CD14-positive monocyte (primary cell): ENCODE measurements around the gene DHPS. TPM values are rescaled to one million over a fixed set of nuclear protein-coding genes. Genes with fewer than 3 reads are reported as not detected.
A peak's percentile ranks its signal among the peaks of the same experiment; 100 is the strongest.

Experiments used
- DNase-seq, 3 donors: peaks; one replicate each; pipeline ENCODE4 v3.0.0-alpha.2; 2011 to 2022
- H2AFZ ChIP-seq: 2 replicates; pipeline ENCODE4 v1.6.0; 2012; ENCODE audit warnings: mild to moderate bottlenecking, low read depth, low read length, inconsistent platforms; ENCODE audit not compliant: insufficient read depth, poor library complexity, severe bottlenecking
- H3K27ac ChIP-seq, 2 donors: 1 replicate in 1 of 2; 2 replicates in 1 of 2; pipeline ENCODE4 v1.5.1; 2012 to 2013; ENCODE audit warnings: low read length in 2 of 2, control low read depth in 1 of 2, inconsistent platforms in 1 of 2, low read depth in 1 of 2, mild to moderate bottlenecking in 1 of 2
- H3K27me3 ChIP-seq, 2 donors: one replicate each; pipeline versions ENCODE4 v1.6.0 to v1.6.1; 2011 to 2013; ENCODE audit warnings: low read length in 2 of 2; ENCODE audit not compliant: control insufficient read depth in 2 of 2, insufficient read depth in 2 of 2
- H3K36me3 ChIP-seq, 2 donors: replicated peaks in 1 of 2; 1 replicate in 1 of 2; 2 replicates in 1 of 2; pipeline versions ENCODE4 v1.5.1 to v1.6.1; 2012 to 2013; ENCODE audit warnings: low read length in 2 of 2, control low read depth in 1 of 2, inconsistent platforms in 1 of 2, mild to moderate bottlenecking in 1 of 2; ENCODE audit not compliant: insufficient read depth in 2 of 2, control insufficient read depth in 1 of 2
- H3K4me1 ChIP-seq, 2 donors: 1 replicate in 1 of 2; 2 replicates in 1 of 2; pipeline versions ENCODE4 v1.5.1 to v1.6.1; 2012 to 2013; ENCODE audit warnings: low read length in 2 of 2, control low read depth in 1 of 2, inconsistent platforms in 1 of 2, mild to moderate bottlenecking in 1 of 2, moderate library complexity in 1 of 2; ENCODE audit not compliant: insufficient read depth in 2 of 2, control insufficient read depth in 1 of 2
- H3K4me2 ChIP-seq: replicated peaks from 2 replicates; pipeline ENCODE3; 2012; ENCODE audit warnings: low read length, moderate library complexity, mild to moderate bottlenecking; ENCODE audit not compliant: poor library complexity, severe bottlenecking; ENCODE audit errors: extremely low read depth
- H3K4me3 ChIP-seq, 3 experiments: fragments of 200-600 bp in 1 of 3; sonication (generic) in 1 of 3; replicated peaks in 1 of 3; 1 replicate in 2 of 3; 2 replicates in 1 of 3; pipeline ENCODE4 v1.5.1; 2011 to 2013; ENCODE audit warnings: low read length in 3 of 3, mild to moderate bottlenecking in 3 of 3, control low read depth in 2 of 3, low read depth in 2 of 3, inconsistent platforms in 1 of 3, moderate library complexity in 1 of 3
- H3K79me2 ChIP-seq: 2 replicates; pipeline ENCODE4 v1.6.0; 2012; ENCODE audit warnings: mild to moderate bottlenecking, control low read depth, inconsistent platforms, low read length, moderate library complexity; ENCODE audit not compliant: insufficient read depth
- H3K9ac ChIP-seq: 2 replicates; pipeline ENCODE4 v1.6.0; 2017; ENCODE audit warnings: low read length, mild to moderate bottlenecking; ENCODE audit not compliant: insufficient read depth, poor library complexity, severe bottlenecking
- H3K9me3 ChIP-seq, 2 donors: replicated peaks in 1 of 2; 1 replicate in 1 of 2; 2 replicates in 1 of 2; pipeline versions ENCODE4 v1.5.1 to v1.6.1; 2012 to 2013; ENCODE audit warnings: low read length in 2 of 2, control low read depth in 1 of 2; ENCODE audit not compliant: control insufficient read depth in 1 of 2, insufficient read depth in 1 of 2
- H4K20me1 ChIP-seq: 2 replicates; pipeline ENCODE4 v1.6.0; 2012; ENCODE audit warnings: mild to moderate bottlenecking, low read length, control low read depth, moderate library complexity; ENCODE audit not compliant: insufficient read depth
- H3K27ac Mint-ChIP-seq, 7 donors: one replicate each; pipeline ENCODE4 v1.8.0; 2020; ENCODE audit warnings: mild to moderate bottlenecking in 7 of 7, mixed read lengths in 7 of 7, moderate library complexity in 6 of 7, inconsistent platforms in 2 of 7
- H3K27me3 Mint-ChIP-seq, 3 donors: one replicate each; pipeline ENCODE4 v1.8.0; 2021 to 2022; ENCODE audit warnings: low read depth in 3 of 3, mild to moderate bottlenecking in 3 of 3, mixed read lengths in 3 of 3, moderate library complexity in 3 of 3, inconsistent platforms in 1 of 3
- H3K36me3 Mint-ChIP-seq, 2 donors: one replicate each; pipeline ENCODE4 v1.8.0; 2020; ENCODE audit warnings: mixed read lengths in 2 of 2, inconsistent platforms in 1 of 2, mild to moderate bottlenecking in 1 of 2
- H3K4me1 Mint-ChIP-seq: one replicate; pipeline ENCODE4 v1.8.0; 2020; ENCODE audit warnings: mild to moderate bottlenecking, mixed read lengths
- H3K4me3 Mint-ChIP-seq, 2 donors: one replicate each; pipeline ENCODE4 v1.8.0; 2020; ENCODE audit warnings: mild to moderate bottlenecking in 2 of 2, mixed read lengths in 2 of 2, moderate library complexity in 1 of 2
- H3K9me3 Mint-ChIP-seq, 7 donors: one replicate each; pipeline ENCODE4 v1.8.0; 2020 to 2022; ENCODE audit warnings: mixed read lengths in 7 of 7, mild to moderate bottlenecking in 6 of 7, moderate library complexity in 6 of 7, inconsistent platforms in 2 of 7
- WGBS: methylation state at CpG from one replicate; pipeline ENCODE4 v1.1.5; 2013; ENCODE audit warnings: missing lambda C conversion rate; ENCODE audit not compliant: insufficient coverage; 5-methylcytosine and 5-hydroxymethylcytosine counted together
- intact Hi-C, 2 donors: fragments of 100-400 bp; cut with micrococcal nuclease; formaldehyde crosslinking; loops; one replicate each; pipeline versions ENCODE4 v1.15.0 to v1.15.1; 2023
- polyA plus RNA-seq, 3 donors: library from polyadenylated mRNA; depleted of rRNA in 1 of 3; unstranded in 2 of 3; stranded (reverse) in 1 of 3; fragments of 300-500 nt in 2 of 3; fragments of >200 nt in 1 of 3; fragmentation: Illumina TruSeq in 2 of 3; gene quantifications; 1 replicate in 2 of 3; 2 replicates in 1 of 3; pipeline ENCODE4 v1.2.3, GENCODE V29; 2012 to 2021
- TF ChIP-seq, protein P1 (sequence below): fragments of 200-600 bp; IDR thresholded peaks from one replicate; pipeline ENCODE4 v1.8.0; 2022; ENCODE audit warnings: antibody characterized with exemption, mild to moderate bottlenecking

Gene DHPS
- polyA plus RNA-seq, 3 donors: 51.0 to 130 (median 53.4) TPM

GRCh38 chr19:12687496-12688196, 6.0 kb upstream of the DHPS start, which contains the start of gene GNG14:
TSS of gene GNG14 (plus strand) at chr19:12687998. CDS start at chr19:12688049, 51 bp downstream.
- no peak within 1 kb of the TSS for H3K9ac ChIP-seq
- Mint-ChIP-seq H3K27ac (peak within 1 kb of the TSS in 3 of 7 donors; percentile 46 to 68 (median 60)), H3K4me3 (no peak within 1 kb of the TSS), H3K36me3 (no peaks in the 10 kb centered on the region), H3K4me1 (peaks cover 8% of the 10 kb centered on the region), H3K9me3 (no peaks in the 10 kb centered on the region), H3K27me3 (peaks cover 0 to 1% (median 0%) of the 10 kb centered on the region in 3 donors)
- intact Hi-C loops: no loop called here
- H4K20me1 ChIP-seq: no peaks in the 10 kb centered on the region
- TF ChIP-seq, protein P1, sequence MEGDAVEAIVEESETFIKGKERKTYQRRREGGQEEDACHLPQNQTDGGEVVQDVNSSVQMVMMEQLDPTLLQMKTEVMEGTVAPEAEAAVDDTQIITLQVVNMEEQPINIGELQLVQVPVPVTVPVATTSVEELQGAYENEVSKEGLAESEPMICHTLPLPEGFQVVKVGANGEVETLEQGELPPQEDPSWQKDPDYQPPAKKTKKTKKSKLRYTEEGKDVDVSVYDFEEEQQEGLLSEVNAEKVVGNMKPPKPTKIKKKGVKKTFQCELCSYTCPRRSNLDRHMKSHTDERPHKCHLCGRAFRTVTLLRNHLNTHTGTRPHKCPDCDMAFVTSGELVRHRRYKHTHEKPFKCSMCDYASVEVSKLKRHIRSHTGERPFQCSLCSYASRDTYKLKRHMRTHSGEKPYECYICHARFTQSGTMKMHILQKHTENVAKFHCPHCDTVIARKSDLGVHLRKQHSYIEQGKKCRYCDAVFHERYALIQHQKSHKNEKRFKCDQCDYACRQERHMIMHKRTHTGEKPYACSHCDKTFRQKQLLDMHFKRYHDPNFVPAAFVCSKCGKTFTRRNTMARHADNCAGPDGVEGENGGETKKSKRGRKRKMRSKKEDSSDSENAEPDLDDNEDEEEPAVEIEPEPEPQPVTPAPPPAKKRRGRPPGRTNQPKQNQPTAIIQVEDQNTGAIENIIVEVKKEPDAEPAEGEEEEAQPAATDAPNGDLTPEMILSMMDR: no peak
- H3K4me1 ChIP-seq: no peaks in the 10 kb centered on the region
- peaks cover 0 to 2% of the 10 kb centered on the region in 2 donors for H3K36me3 ChIP-seq
- H3K4me3 ChIP-seq: no peak within 1 kb of the TSS
- no peak within 1 kb of the TSS for H3K27ac ChIP-seq
- DNase-seq: no peak
- H3K4me2 ChIP-seq: no peak within 1 kb of the TSS
- WGBS: 88% methylated on average over 7 of the region's 9 CpGs
- no peaks in the 10 kb centered on the region for H3K9me3 ChIP-seq
- no peak within 1 kb of the TSS for H2AFZ ChIP-seq
- no peaks in the 10 kb centered on the region for H3K27me3 ChIP-seq
- no peaks in the 10 kb centered on the region for H3K79me2 ChIP-seq

DNA sequence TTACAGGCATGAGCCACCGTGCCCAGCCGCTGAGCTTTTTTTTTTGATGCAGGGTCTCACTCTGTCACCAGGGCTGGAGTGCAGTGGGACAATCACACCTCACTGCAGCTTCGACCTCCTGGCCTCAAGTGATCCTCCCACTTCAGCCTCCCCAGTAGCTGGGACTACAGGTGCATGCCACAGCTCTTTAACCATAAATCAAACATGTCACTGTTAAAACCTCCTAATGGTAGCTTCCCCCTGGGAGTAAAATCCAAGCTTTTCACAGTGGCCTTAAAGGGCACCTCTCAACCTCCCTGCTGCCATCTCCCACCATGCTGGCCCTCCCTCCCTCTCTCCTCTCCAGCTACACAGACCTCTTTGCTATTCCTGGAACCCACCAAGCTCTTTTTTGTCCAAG, 4.2 kb upstream of the DHPS start:
- H3K36me3 Mint-ChIP-seq: no peaks in the 10 kb centered on the region
- WGBS: 88% methylated on average over 1 of the region's 3 CpGs
- Histone ChIP-seq H3K9me3 (no peaks in the 10 kb centered on the region), H3K9ac (no peak overlapping the region), H3K36me3 (peaks cover 0 to 2% of the 10 kb centered on the region in 2 donors), H3K4me2 (no peak overlapping the region), H4K20me1 (peaks cover 3% of the 10 kb centered on the region), H3K4me1 (peaks cover 12 to 14% of the 10 kb centered on the region in 2 donors), H3K27me3 (no peaks in the 10 kb centered on the region), H3K27ac (no peak overlapping the region), H3K79me2 (peaks cover 4% of the 10 kb centered on the region), H3K4me3 (no peak overlapping the region), H2AFZ (no peak overlapping the region)
- TF ChIP-seq, protein P1: no peak
- peaks cover 14% of the 10 kb centered on the region for H3K4me1 Mint-ChIP-seq
- DNase-seq: no peak
- no peaks in the 10 kb centered on the region for H3K9me3 Mint-ChIP-seq
- intact Hi-C loops: no loop called here
- H3K27ac Mint-ChIP-seq: no peak overlapping the region
- peaks cover 0 to 5% (median 0%) of the 10 kb centered on the region in 3 donors for H3K27me3 Mint-ChIP-seq
- no peak overlapping the region for H3K4me3 Mint-ChIP-seq
